Epithelial cell of alveolus of lung (primary cell): ENCODE results near the gene VEZF1. TPM values are rescaled to one million over a fixed set of nuclear protein-coding genes. Genes with fewer than 3 reads are reported as not detected.

Source experiments
- total RNA-seq: library from RNA; depleted of rRNA; stranded (reverse); fragments of >200 nt; gene quantifications from 2 replicates; pipeline ENCODE4 v1.2.1, GENCODE V29; 2015

The VEZF1 gene
- total RNA-seq, result 41.5 and 42.5 TPM in 2 replicates

GRCh38 chr17:57987581-57988300 lies at the start of gene VEZF1:
Gene VEZF1, minus strand, starts transcription at chr17:57988254. Its CDS starts 143 bp downstream, at chr17:57988111.

GRCh38 chr17:58006924-58007780 lies 19.1 kb upstream of the VEZF1 start, which contains the start of gene SRSF1:
Gene SRSF1, minus strand, starts transcription at chr17:58007246. Its CDS starts 109 bp downstream, at chr17:58007137.

GRCh38 chr17:57955183-57955931 lies 32.7 kb downstream of the VEZF1 start, which contains the start of gene CUEDC1:
Gene CUEDC1, minus strand, starts transcription at chr17:57955412. Its CDS starts 69,848 bp downstream, at chr17:57885564.

Other genes starting within 250 kb of the VEZF1 start
- gene CCDC182, start 243.0 kb downstream of the VEZF1 start, total RNA-seq, result not detected in 2 replicates
- 22.8 and 29.0 TPM in 2 replicates for gene MRPS23, start 138.2 kb downstream of the VEZF1 start, total RNA-seq
- gene CUEDC1, start 32.8 kb downstream of the VEZF1 start, total RNA-seq, result 11.0 and 17.3 TPM in 2 replicates
- 170 and 197 TPM in 2 replicates for gene SRSF1, start 19.0 kb upstream of the VEZF1 start, total RNA-seq
- gene DYNLL2, start 95.2 kb upstream of the VEZF1 start, total RNA-seq, result 8.7 and 10.9 TPM in 2 replicates
- gene OR4D1, start 160.1 kb upstream of the VEZF1 start, total RNA-seq, result 0.32 TPM in 1 of 2 replicates, not detected in the other
- gene OR4D2, start 178.7 kb upstream of the VEZF1 start, total RNA-seq, result not detected in 2 replicates
- gene EPX, start 204.5 kb upstream of the VEZF1 start, total RNA-seq, result not detected in 2 replicates
- 6.8 and 8.1 TPM in 2 replicates for gene MKS1, start 231.0 kb upstream of the VEZF1 start, total RNA-seq